Stimulated activated CD4-positive, alpha-beta T cell treated with anti-CD3 and anti-CD28 coated beads, Interleukin-2, amount 100 ng/mL, for 4 hours (primary cell): ENCODE measurements around the gene PTK6.
"Not testable (repeated sequence)": the region's sequence is repeated elsewhere in the genome, so short reads cannot be mapped to it uniquely, and the experiment has no call there.

Source experiments
- DNase-seq: peaks from one replicate; pipeline ENCODE4 v3.0.0-alpha.2; 2020; ENCODE audit warnings: low read depth

PTK6 gene

DNA sequence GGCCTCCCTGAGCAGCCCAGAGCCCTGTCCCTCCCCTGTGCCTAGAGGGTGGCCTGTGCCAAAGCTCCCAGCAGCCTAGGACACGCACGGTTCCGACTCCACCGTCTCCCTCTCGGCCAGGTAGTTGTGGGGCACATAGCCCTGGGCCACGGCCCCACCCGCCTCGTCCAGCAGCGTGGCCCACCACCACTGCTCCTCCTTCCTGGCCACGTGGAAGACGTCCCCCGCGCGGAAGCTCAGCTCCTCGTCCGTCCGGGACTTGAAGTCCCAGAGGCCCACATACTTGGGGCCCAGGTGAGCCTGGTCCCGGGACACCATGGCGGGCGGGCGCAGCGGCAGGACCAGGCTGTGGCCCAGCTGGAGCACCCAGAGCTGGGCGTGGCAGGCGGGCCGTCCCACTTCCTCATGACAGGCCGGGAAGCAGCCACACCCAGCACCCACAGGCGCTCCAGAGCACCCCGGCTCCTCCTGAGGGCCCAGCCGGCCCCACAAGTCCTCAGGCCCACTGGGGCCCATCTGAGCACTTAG, at the start of gene PTK6:
PTK6 (minus strand) TSS at position 380 of the 528 bp plus-strand sequence; CDS start at position 318, 62 bp downstream.
- DNase-seq: no peak

DNA sequence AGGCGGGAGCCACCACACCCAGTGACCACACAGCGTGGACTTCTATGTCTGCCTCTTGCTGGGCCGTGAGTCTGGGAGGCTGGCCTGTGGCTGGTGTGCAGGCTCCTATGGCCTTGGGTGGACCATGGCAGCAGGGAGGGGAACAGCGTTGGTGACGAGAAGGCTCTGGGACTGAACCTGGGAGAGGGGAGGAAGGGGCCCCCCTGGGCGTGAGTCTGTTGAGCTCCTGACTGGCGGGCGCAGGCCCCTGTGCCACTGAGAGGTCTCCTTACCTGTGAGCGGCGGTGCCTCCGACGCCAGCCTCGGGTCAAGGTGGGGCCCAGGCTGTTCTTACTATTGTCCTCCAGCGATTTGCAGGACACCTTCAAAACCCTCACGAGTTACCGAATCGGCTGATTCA, 49.6 kb upstream of the PTK6 start:
- no peak for DNase-seq

DNA sequence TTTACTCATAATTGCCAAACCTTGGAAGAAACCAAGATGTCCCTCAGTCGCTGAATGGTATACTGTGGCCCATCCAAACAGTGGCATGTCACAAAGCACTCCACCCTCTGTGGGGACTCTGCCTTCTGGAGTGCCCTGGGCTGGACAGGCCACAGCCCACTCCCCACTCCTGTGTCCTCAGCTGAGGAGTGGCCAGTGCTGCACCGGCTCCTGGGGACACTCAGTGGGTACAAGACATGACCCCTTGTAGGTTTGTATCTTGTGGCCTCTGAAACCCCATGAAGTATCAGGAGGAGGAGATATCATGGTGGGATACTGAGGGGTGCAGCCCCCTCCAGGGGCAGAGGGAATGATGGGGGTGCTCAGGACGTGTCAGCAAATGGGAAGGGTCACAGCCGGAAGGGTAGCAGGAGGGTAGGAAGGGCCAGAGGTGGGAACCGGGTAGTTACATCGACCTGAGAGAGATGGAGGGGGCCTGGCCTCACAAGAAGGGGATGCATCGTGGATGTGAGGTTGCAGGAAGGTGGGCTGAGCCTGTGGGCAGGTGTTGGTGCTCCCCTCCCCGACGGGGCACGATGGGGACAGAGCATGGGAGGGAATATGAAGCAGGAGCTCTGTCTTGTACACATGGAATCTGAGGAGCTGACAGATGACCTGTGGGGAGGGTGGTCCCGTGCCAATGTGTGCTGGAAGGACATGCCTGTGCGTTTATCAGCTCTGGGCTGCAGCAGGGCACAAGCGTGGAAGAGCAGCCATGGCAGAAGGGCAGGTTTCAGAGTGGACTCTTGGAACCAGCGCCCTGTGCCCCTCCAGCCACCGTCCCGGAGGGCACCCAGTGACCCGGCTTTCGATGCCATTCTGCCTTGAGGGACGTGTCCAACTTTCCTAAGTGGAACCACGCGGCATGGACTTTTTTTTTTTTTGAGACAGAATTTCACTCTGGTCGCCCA, 48.7 kb upstream of the PTK6 start:
- DNase-seq: no peak

DNA sequence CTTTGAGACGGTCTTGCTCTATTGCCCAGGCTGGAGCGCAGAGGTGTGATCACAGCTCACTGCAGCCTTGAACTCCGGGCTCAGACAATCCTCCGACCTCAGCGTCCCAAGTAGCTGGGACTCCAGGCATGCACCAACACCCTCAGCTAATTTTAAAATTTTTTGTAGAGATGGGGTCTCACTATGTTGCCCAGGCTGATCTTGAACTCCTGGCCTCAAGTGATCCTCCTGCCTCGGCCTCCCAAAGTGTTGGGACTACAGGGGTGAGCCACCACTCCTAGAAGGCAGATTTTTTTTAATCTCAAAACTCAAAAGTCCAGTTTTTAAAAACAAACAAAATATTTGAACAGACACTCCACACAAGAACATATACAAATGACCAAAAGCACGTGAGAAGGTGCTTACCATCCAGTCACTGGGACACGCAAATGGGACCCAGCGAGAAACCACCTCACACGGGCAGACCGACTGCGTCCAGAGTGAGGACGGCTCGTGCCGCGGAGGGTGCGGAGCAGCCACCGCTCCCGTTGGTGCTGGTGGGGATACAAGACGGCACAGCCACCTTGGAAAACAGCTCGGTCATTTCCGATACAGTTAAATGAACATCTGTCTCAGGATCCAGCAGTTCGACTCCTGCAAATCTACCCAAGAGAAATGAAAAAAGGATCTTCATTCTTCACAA, 45.3 kb upstream of the PTK6 start:
- no peak for DNase-seq

DNA sequence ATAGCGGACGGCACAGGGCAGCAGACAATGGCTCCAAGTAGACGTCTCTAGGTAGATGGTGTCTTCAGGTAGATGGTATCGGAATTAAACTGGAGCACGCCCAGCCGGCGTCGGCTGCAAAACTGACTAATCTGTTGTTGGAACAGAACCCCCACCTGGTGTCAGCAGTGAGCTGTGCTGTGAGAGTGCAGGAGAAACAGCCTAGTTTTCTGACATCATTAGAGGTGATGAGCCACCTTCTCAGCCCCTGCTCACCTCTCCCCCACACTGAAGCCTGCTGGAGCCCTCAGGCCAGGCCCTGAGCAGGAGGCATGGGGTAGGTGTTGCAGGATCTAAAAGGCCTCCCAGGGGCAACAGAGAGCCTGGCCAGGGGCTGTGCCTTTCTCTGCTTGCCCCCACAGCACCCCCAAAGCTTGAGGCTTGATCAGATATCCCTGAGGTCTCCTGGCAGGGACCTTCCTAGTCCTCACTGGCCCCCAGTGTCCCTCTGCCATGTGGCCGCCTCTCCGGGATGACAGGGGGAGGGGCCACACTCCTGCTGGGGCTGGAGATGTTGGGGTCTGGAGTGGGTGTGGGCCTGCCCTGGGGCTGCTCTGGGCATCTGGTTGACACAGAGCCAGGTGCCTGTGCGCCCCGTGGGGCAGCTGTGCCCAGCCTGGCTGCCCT, 43.8 kb upstream of the PTK6 start:
- peak; percentile 74 for DNase-seq

DNA sequence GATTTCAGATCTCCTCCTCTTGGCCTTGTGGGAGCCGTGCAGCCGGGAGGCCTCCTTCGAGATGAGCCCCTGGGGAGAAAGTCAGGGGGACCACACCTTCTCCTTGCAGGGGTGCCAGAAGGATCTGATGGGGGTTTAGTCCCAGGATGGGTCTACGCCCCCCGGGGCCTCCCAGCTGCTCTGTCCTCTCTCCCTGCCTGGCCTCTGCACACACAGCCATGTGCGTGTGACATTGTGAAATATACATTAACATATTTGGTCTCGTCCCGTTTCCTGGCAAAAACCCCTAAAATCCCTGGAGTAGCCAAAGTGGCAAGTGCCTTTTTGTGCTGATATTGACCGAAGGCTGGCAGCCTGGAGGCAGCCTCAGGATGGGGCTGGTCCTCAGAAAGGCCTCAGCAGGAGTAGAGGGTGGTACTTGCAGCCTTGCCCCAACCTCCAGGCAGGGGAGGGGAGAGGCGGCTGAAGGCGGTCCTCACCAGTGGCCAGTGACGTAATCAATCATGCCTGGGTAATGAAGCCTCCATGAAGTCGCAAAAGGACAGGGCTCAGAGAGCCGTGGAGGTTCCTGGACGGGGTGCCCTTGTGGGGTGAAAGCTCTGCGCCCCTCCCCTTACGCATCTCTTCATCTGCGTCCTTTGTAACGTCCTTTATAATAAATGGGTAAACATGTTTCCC, 42.0 kb upstream of the PTK6 start:
- DNase-seq: no peak

DNA sequence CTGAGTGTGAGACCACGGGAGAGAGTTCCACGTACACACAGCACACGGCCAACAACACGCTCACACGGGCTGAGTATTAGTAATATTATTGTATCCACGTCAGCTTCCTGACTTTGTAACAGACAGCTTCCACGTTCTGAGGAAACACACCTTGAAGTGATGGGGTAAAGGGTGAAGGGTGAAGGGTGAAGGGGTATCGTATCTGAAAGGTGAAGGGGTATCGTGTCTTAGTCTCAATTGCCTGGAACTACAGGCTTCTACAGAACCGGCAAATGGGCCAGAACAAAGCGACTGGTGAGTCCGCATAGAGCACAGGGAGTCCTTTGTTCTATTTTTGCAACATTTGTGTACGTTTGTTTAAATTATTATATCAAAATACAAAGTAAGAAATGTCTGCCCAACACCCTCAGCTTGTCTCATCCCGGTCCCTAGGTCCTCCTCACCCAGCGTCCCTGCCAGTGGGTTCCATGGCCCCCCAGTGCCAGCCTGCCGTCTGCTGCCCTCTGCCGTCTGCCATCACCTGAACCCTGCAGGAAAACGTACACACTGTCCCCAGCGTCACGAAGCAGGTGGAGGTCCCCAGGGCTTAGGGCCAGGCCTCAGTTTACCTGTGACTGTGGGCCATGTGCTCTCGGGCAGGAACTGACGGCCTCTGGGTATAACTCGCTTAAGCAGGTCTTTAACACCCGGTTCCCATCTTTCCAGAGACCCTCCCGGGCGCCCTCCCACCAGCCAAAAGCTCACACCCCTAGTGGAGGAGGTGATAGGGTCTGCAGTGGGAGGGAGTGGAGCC, 41.2 kb upstream of the PTK6 start:
- no peak for DNase-seq

DNA sequence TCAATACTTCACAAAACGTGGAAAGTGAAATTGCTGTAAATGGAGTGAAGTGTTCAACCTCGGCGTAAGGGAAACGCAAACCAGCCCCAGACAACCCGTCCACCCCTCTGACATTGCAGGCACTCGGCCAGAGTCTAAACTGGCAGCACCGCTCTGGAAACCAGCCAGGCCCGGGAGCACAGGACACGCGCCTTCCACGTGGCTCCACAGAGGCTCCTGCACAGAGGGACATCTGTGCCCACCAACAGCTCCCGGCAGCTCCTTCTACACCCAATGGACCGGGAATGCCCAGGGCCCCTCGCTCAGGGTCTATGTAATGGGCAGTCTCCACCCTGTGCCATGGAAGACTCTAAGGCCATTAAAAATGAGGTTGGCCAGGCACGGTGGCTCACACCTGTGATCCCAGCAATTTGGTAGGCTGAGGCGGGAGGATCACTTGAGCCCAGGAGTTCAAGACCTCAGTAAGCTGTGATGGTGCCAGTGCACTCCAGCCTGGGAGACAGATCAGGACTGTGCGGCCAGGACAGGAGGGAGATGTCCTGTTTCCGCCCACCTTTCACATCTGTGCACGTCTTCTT, 40.2 kb upstream of the PTK6 start:
- no peak for DNase-seq

DNA sequence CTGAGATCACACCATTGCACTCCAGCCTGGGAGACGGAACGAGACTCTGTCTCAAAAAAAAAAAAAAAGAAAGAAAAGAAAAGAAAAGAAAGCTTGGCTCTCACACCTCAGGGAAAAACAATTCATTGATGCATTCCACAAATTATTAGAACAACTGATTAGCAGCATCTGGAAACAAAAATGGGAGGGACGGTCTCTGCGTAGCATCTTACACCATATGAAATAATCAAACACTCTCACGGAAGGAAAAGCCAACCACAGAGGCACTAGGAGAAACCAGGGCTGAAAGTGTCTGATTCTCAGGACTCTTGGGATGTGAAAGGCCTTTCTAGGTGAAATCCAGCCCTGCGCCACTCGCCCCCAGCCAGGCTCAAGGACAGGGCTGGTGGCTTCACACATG, 39.1 kb upstream of the PTK6 start:
- DNase-seq: no peak

DNA sequence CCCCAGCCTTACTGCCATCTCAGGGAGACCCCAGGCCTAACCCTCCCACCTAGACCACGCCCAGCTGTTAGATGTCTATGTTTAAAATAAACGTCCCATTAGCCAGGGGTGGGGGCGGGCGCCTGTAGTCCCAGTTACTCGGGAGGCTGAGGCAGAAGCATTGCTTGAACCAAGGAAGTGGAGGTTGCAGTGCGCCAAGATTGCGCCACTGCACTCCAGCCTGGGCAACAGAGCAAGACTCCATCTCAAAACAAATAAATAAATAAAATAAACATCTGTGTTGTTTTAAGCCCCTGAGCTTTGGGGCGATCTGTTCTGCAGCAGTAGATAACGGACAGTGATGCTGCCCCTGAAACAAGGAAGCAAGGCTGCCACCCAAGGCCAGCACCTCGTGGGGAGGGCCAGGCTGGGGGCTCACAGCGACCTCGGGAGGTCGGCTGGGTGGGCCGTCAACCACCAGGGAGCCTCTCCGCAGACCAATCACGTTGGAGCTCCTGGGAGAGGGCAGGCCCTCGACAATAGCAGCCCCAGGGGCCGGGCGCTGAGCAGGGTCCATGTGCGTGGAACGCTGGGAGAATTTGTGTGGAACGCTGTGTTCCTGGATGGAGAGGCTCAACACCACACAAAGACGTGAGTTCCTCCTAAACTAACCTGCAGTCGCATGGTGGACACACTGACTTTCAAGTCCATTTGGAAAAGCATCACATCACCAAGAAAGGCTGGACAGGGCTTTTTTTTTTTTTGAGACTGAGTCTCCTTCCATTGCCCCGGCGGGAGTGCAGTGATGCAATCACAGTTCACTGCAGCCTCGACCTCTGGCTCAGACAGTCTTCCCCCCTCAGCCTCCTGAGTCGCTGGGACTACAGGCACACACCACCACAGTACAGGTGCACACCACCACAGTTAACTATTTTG, 37.9 kb upstream of the PTK6 start:
- no peak for DNase-seq

DNA sequence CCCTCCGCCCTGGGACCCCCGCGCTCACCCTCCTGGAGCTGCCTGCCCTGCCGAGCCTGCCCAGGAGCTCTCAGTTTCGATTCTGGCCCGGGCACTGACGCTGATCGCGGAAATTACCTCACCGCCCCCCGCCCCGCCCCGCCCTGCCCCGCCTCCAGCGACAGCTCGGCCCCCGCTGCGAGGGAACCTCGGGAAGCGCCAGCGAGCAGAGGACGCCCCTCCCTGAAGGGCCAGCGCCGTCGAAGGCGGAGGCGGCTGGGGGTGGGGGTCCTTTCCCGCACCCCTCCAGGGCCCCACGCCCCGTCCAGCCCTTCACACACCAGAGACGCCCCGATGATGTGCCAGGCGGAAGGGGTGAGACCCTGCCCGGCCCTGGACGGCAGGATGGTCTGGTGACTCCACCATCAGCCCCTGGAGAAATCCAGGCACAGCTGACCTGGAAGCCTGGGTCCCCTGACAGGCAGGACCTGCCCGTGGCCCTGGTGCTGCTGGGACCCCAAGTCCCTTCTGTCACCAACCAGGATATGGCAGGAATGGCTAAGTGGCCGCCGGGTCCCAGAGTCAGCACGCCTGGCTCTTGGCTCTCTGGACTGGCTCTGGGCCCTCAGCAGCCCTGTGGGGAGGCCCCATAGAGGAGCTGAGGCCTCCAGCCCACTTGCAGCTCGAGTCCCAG, 37.1 kb upstream of the PTK6 start, which contains the start of gene HELZ2:
HELZ2 (minus strand) TSS at position 84 of the 673 bp plus-strand sequence. CDS start 1,854 bp downstream, outside the sequence.
- peak; percentile 71 for DNase-seq

DNA sequence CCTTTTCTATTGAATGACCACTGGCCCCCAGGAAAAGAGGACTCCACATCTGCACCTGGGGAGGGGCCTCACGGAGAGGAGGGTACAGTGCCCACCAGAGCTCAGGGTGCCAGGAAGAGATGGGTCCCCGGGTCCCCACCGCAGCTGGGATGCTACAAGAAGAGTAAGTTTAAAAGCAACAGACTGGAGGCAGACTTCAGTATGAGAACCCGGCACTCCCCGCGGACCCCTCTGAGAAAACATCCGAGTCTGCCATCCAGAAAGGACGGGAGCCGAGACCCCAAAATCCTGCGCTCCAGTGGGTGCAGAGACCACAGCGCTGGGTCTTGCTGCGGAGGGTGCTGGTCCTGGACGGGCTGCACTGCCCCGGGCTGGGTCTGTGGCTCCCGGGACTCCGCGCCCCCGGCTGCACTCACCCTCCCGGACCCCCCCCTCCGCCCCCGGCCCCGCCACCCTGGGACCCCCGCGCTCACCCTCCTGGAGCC, 36.5 kb upstream of the PTK6 start:
- DNase-seq: no peak

DNA sequence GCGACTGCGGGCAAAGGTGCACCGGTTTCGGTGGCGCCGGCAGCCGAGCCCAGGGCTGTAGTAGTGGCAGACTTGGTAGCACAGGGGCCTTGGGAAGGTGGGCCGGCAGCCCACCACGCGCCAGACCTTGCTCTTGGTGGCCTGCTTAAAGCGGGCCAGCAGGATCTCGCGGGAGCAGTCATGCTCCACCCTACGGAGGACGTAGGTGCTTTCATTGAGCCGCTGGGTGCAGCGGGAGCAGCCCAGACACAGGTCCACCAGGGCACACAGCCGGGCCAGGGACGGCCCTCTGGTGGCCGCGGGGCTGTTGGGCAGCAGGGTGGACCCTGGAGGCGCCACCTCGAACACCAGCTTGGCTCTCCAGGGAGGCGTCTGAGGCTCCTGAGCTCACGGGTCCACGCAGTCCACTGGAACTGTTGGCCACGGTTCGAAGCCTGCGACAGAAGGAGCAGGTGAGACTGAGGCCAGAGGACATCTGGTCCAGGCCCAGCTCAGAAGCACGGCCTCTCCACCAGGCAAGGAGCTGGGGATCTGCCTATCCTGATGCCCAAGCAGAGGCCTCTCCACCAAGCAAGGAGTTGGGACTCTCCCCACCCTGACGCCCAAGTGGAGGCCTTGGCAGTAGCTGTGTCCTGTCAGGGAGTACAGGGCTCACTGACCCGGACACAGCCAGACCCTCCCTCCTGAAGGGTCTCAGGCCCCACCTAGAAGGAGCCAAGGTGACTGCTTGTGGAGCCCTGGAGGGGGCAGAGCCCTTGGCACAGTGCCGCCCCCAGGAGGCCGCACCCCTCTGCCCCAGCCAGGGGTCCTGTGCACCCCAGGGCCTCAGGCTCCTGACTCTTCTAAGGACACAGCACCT, 35.8 kb upstream of the PTK6 start:
- DNase-seq: no peak

DNA sequence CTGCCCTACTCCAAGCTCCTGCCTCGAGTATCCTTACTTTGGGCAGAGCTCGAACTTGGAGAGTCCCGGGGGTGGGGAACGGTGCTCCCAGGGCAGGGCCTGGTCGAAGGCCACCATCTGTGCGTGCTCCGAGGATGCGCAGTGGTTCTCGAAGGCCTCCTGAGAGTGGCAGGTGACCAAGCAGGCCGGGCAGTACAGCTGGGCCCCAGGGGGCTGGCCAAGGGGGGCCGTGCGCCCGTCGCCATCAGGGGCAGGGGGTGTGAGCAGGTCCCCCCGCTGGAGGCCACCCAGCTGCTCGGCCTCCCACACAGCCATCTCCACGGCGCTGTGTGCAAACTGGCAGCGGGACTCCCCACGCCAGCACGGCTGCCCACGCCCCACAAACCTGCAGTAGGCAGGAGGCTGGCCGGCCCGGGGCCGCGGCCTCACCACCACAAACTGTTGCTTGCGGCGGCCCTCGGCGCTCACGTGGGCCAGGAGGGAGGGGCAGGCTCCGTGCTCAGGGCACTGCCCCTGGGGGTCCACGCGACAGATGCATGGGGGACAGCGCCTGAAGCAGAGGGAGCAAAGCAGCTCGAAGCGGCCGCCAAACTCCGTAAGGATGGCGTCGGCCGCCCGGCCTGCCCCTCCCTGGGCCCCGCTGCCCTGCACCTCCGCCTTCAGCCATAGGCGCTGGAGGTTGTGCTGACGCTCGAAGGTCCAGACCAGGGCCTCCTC, 35.1 kb upstream of the PTK6 start:
- no peak for DNase-seq

DNA sequence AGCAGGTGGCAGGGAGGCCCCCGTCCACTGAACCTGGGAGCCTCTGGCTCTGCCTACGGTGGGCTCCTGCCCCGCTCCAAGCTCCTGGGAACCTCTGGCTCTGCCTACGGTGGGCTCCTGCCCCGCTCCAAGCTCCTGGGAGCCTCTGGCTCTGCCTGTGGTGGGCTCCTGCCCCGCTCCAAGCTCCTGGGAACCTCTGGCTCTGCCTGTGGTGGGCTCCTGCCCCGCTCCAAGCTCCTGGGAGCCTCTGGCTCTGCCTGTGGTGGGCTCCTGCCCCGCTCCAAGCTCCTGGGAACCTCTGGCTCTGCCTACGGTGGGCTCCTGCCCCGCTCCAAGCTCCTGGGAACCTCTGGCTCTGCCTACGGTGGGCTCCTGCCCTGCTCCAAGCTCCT, 33.9 kb upstream of the PTK6 start:
- DNase-seq: not testable (repeated sequence)

DNA sequence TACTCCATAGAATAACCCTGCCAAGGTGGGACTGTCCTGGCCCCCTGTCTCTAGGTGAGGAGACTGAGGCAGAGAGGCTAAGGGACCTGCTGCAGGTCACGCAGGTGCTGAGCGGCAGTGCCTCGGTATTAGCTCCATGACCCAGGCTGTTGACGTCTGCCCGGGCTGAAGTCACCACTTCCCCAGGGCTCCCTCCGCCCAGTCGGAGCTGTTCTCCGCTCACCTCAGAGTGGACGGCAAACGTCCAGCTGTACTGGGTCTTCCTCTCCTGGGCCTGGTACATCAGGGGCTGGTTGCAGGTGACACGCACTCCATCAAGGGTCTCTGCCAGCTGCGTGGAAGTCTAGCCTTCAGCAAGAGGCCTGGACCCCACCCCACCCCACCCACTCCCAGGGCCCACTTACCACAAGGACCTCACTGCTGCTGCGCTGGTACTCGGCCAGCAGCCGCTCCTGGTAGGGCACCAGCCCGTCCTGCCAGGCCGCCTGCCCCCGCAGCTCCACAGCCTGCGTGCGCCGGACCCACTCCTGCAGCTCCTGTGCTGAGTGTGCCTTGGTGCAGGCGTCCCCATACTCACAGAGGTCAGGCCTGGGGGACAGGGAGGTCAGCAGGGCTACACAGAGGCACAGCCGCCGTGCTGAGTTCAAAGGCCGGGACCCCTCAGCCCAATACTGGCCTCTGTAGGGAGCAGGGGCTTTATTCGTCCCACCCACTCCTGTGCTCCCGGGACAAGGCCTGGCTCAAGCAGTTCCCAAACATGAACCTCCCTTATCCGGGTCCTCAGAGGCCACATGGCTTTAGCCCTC, 33.3 kb upstream of the PTK6 start:
- no peak for DNase-seq
